H1 (cell line): ENCODE results near the gene NEURL1. TPM values are rescaled to one million over a fixed set of nuclear protein-coding genes. Genes with fewer than 3 reads are reported as not detected.

Experiments
- CTCF ChIA-PET: fragments of 300-600 bp; sonication (Branson Sonifier 250); formaldehyde crosslinking; loops from one replicate; lab custom pipeline; 2021; ENCODE audit not compliant: partially characterized antibody; lab: Charles Lee
- POLR2A ChIA-PET: fragments of 300-600 bp; sonication (Branson Sonifier 250); formaldehyde crosslinking; loops from one replicate; lab custom pipeline; 2021; ENCODE audit warnings: inconsistent platforms; ENCODE audit not compliant: partially characterized antibody; lab: Charles Lee
- DNase-seq, 2 experiments: peaks; one replicate each; pipeline versions ENCODE4 v3.0.0 to v3.0.0-alpha.2; 2010 to 2022; ENCODE audit warnings: low spot score in 2 of 2, low read depth in 1 of 2, mixed read lengths in 1 of 2
- FAIRE-seq: peaks from 2 replicates; lab custom pipeline; 2011; peaks lifted over from hg19 to GRCh38; lab: Jason Lieb, UNC
- H2AFZ ChIP-seq: 2 replicates; pipeline ENCODE4 v1.8.1; 2012; ENCODE audit warnings: low read length, inconsistent platforms
- H2AK5ac ChIP-seq: 2 replicates; pipeline ENCODE4 v1.6.1; 2013; ENCODE audit warnings: low read depth, low read length
- H2BK120ac ChIP-seq: replicated peaks from 2 replicates; pipeline ENCODE3; 2013; ENCODE audit warnings: low read depth, low read length, inconsistent platforms
- H2BK12ac ChIP-seq: 2 replicates; pipeline ENCODE4 v1.6.1; 2013; ENCODE audit warnings: low read depth, low read length
- H2BK15ac ChIP-seq: 2 replicates; pipeline ENCODE4 v1.6.1; 2013; ENCODE audit warnings: low read length
- H2BK20ac ChIP-seq: 2 replicates; pipeline ENCODE4 v1.6.1; 2013; ENCODE audit warnings: low read length
- H2BK5ac ChIP-seq: 2 replicates; pipeline ENCODE4 v1.6.1; 2013; ENCODE audit warnings: low read depth, low read length
- H3K14ac ChIP-seq: 2 replicates; pipeline ENCODE4 v1.6.1; 2013; ENCODE audit warnings: inconsistent platforms; ENCODE audit not compliant: insufficient read length
- H3K18ac ChIP-seq: 2 replicates; pipeline ENCODE4 v1.6.1; 2013; ENCODE audit warnings: low read length; ENCODE audit errors: extremely low read depth
- H3K23ac ChIP-seq: 2 replicates; pipeline ENCODE4 v1.6.1; 2013; ENCODE audit warnings: inconsistent platforms; ENCODE audit not compliant: insufficient read length
- H3K23me2 ChIP-seq: 2 replicates; pipeline ENCODE4 v1.6.1; 2013; ENCODE audit warnings: low read depth, low read length
- H3K27ac ChIP-seq: 2 replicates; pipeline ENCODE4 v1.6.1; 2011; ENCODE audit warnings: low read depth, low read length, inconsistent platforms
- H3K27me3 ChIP-seq, 4 experiments: replicated peaks in 1 of 4; 1 replicate in 1 of 4; 2 replicates in 3 of 4; pipeline versions ENCODE4 v1.6.1 to v1.8.1; 2011 to 2013; ENCODE audit warnings: low read length in 3 of 4, mild to moderate bottlenecking in 3 of 4, inconsistent platforms in 2 of 4, mixed read lengths in 2 of 4, moderate library complexity in 1 of 4; ENCODE audit not compliant: control insufficient read depth in 3 of 4, insufficient read depth in 3 of 4; ENCODE audit errors: extremely low read depth in 1 of 4
- H3K36me3 ChIP-seq, 4 experiments: 2 replicates each; pipeline versions ENCODE4 v1.6.1 to v1.8.1; 2011 to 2013; ENCODE audit warnings: mild to moderate bottlenecking in 4 of 4, low read length in 3 of 4, moderate library complexity in 2 of 4, control low read depth in 1 of 4, inconsistent platforms in 1 of 4; ENCODE audit not compliant: insufficient read depth in 4 of 4, control insufficient read depth in 2 of 4
- H3K4ac ChIP-seq: replicated peaks from 2 replicates; pipeline ENCODE3; 2013; ENCODE audit warnings: low read length, low read depth, mixed read lengths, inconsistent platforms; ENCODE audit not compliant: insufficient read length
- H3K4me1 ChIP-seq, 4 experiments: replicated peaks in 1 of 4; 1 replicate in 1 of 4; 2 replicates in 3 of 4; pipeline versions ENCODE4 v1.6.1 to v1.8.1; 2011 to 2013; ENCODE audit warnings: low read length in 3 of 4, inconsistent platforms in 2 of 4, mixed read lengths in 1 of 4; ENCODE audit not compliant: insufficient read depth in 4 of 4, control insufficient read depth in 3 of 4
- H3K4me2 ChIP-seq, 2 experiments: 2 replicates each; pipeline versions ENCODE4 v1.6.1 to v1.8.1; 2011 to 2013; ENCODE audit warnings: low read depth in 2 of 2, low read length in 2 of 2, control low read depth in 1 of 2, inconsistent platforms in 1 of 2, mild to moderate bottlenecking in 1 of 2; ENCODE audit not compliant: insufficient read depth in 1 of 2
- H3K4me3 ChIP-seq, 4 experiments: fragments of 200-600, 300-600 bp in 1 of 4; sonication (generic), shearing (Covaris generic), sonication (Bioruptor Twin) in 1 of 4; 2 replicates each; pipeline versions ENCODE4 v1.5.1 to v1.8.1; 2011 to 2016; ENCODE audit warnings: low read length in 4 of 4, low read depth in 3 of 4, control low read depth in 2 of 4, inconsistent platforms in 2 of 4, mild to moderate bottlenecking in 2 of 4, mixed read lengths in 1 of 4, moderate library complexity in 1 of 4; ENCODE audit not compliant: insufficient read depth in 2 of 4; ENCODE audit errors: extremely low read depth in 1 of 4
- H3K56ac ChIP-seq: replicated peaks from 2 replicates; pipeline ENCODE3; 2013; ENCODE audit warnings: low read depth, mild to moderate bottlenecking, mixed read lengths, low read length, inconsistent platforms; ENCODE audit not compliant: insufficient read length
- H3K79me1 ChIP-seq: 2 replicates; pipeline ENCODE4 v1.6.1; 2013; ENCODE audit warnings: low read depth, low read length, control low read depth
- H3K79me2 ChIP-seq, 2 experiments: 2 replicates each; pipeline versions ENCODE4 v1.6.1 to v1.8.1; 2012 to 2013; ENCODE audit warnings: low read length in 2 of 2, mild to moderate bottlenecking in 2 of 2, inconsistent platforms in 1 of 2; ENCODE audit not compliant: insufficient read depth in 2 of 2, control insufficient read depth in 1 of 2
- H3K9ac ChIP-seq, 4 experiments: replicated peaks in 1 of 4; 1 replicate in 1 of 4; 2 replicates in 3 of 4; pipeline versions ENCODE4 v1.6.1 to v1.8.1; 2011 to 2013; ENCODE audit warnings: low read depth in 3 of 4, low read length in 3 of 4, control low read depth in 2 of 4, mild to moderate bottlenecking in 2 of 4, moderate library complexity in 2 of 4, inconsistent platforms in 1 of 4; ENCODE audit errors: extremely low read depth in 1 of 4
- H3K9me3 ChIP-seq, 2 experiments: 2 replicates each; pipeline versions ENCODE4 v1.6.1 to v1.8.1; 2012 to 2013; ENCODE audit warnings: mild to moderate bottlenecking in 2 of 2, moderate library complexity in 2 of 2, control low read depth in 1 of 2, inconsistent platforms in 1 of 2, low read depth in 1 of 2, low read length in 1 of 2, mixed read lengths in 1 of 2; ENCODE audit not compliant: insufficient read depth in 2 of 2
- H4K20me1 ChIP-seq, 2 experiments: replicated peaks in 1 of 2; 2 replicates each; pipeline versions ENCODE3 to v1.8.1; 2011 to 2013; ENCODE audit warnings: inconsistent platforms in 2 of 2, low read length in 2 of 2, mild to moderate bottlenecking in 1 of 2; ENCODE audit not compliant: insufficient read depth in 2 of 2, control insufficient read depth in 1 of 2
- H4K5ac ChIP-seq: 2 replicates; pipeline ENCODE4 v1.6.1; 2013; ENCODE audit warnings: low read length, low read depth, mixed read lengths, inconsistent platforms; ENCODE audit not compliant: insufficient read length
- H4K8ac ChIP-seq: 2 replicates; pipeline ENCODE4 v1.8.0; 2013; ENCODE audit warnings: mild to moderate bottlenecking, moderate library complexity, low read length, inconsistent platforms; ENCODE audit not compliant: insufficient read depth; ENCODE audit errors: extremely low read depth
- H4K91ac ChIP-seq: replicated peaks from 2 replicates; pipeline ENCODE3; 2013; ENCODE audit warnings: low read length, mixed read lengths, inconsistent platforms; ENCODE audit not compliant: insufficient read length
- CEBPB ChIP-seq: IDR thresholded peaks from 2 replicates; pipeline ENCODE4 v1.6.1; 2012; ENCODE audit warnings: low read depth, low read length
- CHD2 ChIP-seq: IDR thresholded peaks from 2 replicates; pipeline ENCODE4 v1.6.1; 2012; ENCODE audit warnings: low read length, improper control_type of control experiment
- EGR1 ChIP-seq: IDR thresholded peaks from 2 replicates; pipeline ENCODE4 v1.6.1; 2011; ENCODE audit warnings: low read depth, low read length, borderline replicate concordance
- MAX ChIP-seq: IDR thresholded peaks from 2 replicates; pipeline ENCODE4 v1.6.1; 2012; ENCODE audit warnings: inconsistent platforms
- SP1 ChIP-seq: IDR thresholded peaks from 2 replicates; pipeline ENCODE4 v1.6.1; 2011; ENCODE audit warnings: low read depth, low read length
- SP4 ChIP-seq: IDR thresholded peaks from 2 replicates; pipeline ENCODE4 v1.6.1; 2012; ENCODE audit warnings: low read length, inconsistent platforms
- SUZ12 ChIP-seq: fragments of 200-600 bp; sonication (generic); IDR thresholded peaks from 2 replicates; pipeline ENCODE4 v1.6.1; 2012; ENCODE audit warnings: mild to moderate bottlenecking, inconsistent platforms, low read length, moderate library complexity, mixed read lengths
- WGBS, 2 experiments: shearing (Covaris generic) in 1 of 2; methylation state at CpG; one replicate each; pipeline versions ENCODE4 v1.1.6 to v1.1.7; 2013 to 2015; ENCODE audit warnings: low lambda C conversion rate in 2 of 2, mixed read lengths in 2 of 2, inconsistent platforms in 1 of 2, low coverage in 1 of 2, missing lambda C conversion rate in 1 of 2; ENCODE audit not compliant: insufficient replicate concordance in 2 of 2, insufficient coverage in 1 of 2, insufficient read length in 1 of 2; ENCODE audit errors: extremely low coverage in 1 of 2, missing lambda C conversion rate in 1 of 2; 5-methylcytosine and 5-hydroxymethylcytosine counted together
- polyA plus RNA-seq, 7 experiments: library from polyadenylated mRNA; depleted of rRNA in 3 of 7; stranded (reverse) in 5 of 7; unstranded in 2 of 7; fragments of >200 nt in 5 of 7; fragments of 200-250 nt in 2 of 7; gene quantifications; 1 replicate in 5 of 7; 2 replicates in 1 of 7; 4 replicates in 1 of 7; pipeline versions ENCODE4 v1.2.1 to v1.2.3, GENCODE V29; 2011 to 2013; ENCODE audit warnings: missing spikeins in 2 of 7, mixed read lengths in 2 of 7
- total RNA-seq: library from RNA; stranded (reverse); fragmentation: NEBNext Ultra II Directional; extraction: Animal tissue kit (Norgen Biotek cat#: 25700); gene quantifications from 2 replicates; pipeline ENCODE4 v1.2.1, GENCODE V29; 2021

Gene NEURL1
- total and polyA plus RNA-seq, 2 of the 8 experiments (the other 6 are each of a cell fraction or from before 2014, with no cell fraction given), result 0.54 to 0.58 TPM

- no peak overlapping the region for H4K91ac ChIP-seq
- no peak overlapping the region for H4K5ac ChIP-seq
- H2BK20ac ChIP-seq, result no peak overlapping the region
- no peaks in the 10 kb centered on the region for H3K79me1 ChIP-seq
- H4K20me1 ChIP-seq, result no peaks in the 10 kb centered on the region
- CTCF ChIA-PET, result interaction anchor here (1.1 to 12.0 kb wide), 4 partner anchors 8 to 102 kb away, joined by 4 to 134 read pairs (median 63); no protein-coding TSS in a partner anchor
- H3K23me2 ChIP-seq, result peaks cover 2% of the 10 kb centered on the region; the same call in 1 of the 2 replicates
- no peak overlapping the region for H3K4me3 ChIP-seq
- DNase-seq (no peak), FAIRE-seq (no peak)
- no peaks in the 10 kb centered on the region; a peak in 1 of 7 replicates for H3K27me3 ChIP-seq
- H3K79me2 ChIP-seq, result no peaks in the 10 kb centered on the region
- no peak overlapping the region for H4K8ac ChIP-seq
- H2BK5ac ChIP-seq, result no peak overlapping the region
- H2AFZ ChIP-seq, result no peak overlapping the region
- H2BK120ac ChIP-seq, result no peak overlapping the region
- no peak overlapping the region for H3K4me2 ChIP-seq
- WGBS, 2 experiments, result 93% methylated on average over 8 of the region's 8 CpGs; no CpG with 5 or more reads in 1 of the 2 experiments
- no peak overlapping the region for H3K27ac ChIP-seq
- H2BK12ac ChIP-seq, result no peak overlapping the region
- no peak overlapping the region for H3K56ac ChIP-seq
- H3K9me3 ChIP-seq, result 0 out of 4 replicates have a peak, but pooled peaks cover 0 to 2% of the 10 kb centered on the region in 2 experiments
- no peak overlapping the region for H3K14ac ChIP-seq
- H3K4ac ChIP-seq, result no peak overlapping the region
- no peak overlapping the region for H3K23ac ChIP-seq
- no peak overlapping the region for H3K9ac ChIP-seq
- H3K18ac ChIP-seq, result no peak overlapping the region
- H2BK15ac ChIP-seq, result no peak overlapping the region
- POLR2A ChIA-PET, result no interaction called here
- no peaks in the 10 kb centered on the region for H3K36me3 ChIP-seq
- H3K4me1 ChIP-seq, result no peaks in the 10 kb centered on the region; a peak in 1 of 7 replicates
- H2AK5ac ChIP-seq, result no peak overlapping the region
- no peak for TF ChIP-seq MAX
- no peak for TF ChIP-seq EGR1
- TF ChIP-seq SP4, result no peak
- TF ChIP-seq SP1, result no peak
- no peak for TF ChIP-seq SUZ12
- TF ChIP-seq CHD2, result no peak
- no peak for TF ChIP-seq CEBPB
These were observed 90.3 kb downstream of the NEURL1 start for GRCh38 chr10:103583871-103584215.
